K562 (cell line): ENCODE results near the gene ADAM22. TPM values are rescaled to one million over a fixed set of nuclear protein-coding genes. Genes with fewer than 3 reads are reported as not detected.

Experiments used
- CBFA2T2 ChIP-seq: fragments of 450-650 bp; conservative IDR thresholded peaks from 2 replicates; pipeline ENCODE4 v1.6.1; 2017; ENCODE audit warnings: mild to moderate bottlenecking
- CC2D1A ChIP-seq: fragments of 450-650 bp; IDR thresholded peaks from 2 replicates; pipeline ENCODE4 v1.6.1; 2017; ENCODE audit warnings: mild to moderate bottlenecking
- FOXJ2 ChIP-seq: fragments of 200-800 bp; sonication (Bioruptor generic); IDR thresholded peaks from 2 replicates; pipeline ENCODE4 v1.6.1; 2016; ENCODE audit warnings: missing genetic modification characterization, missing compliant biosample characterization
- FOXJ3 ChIP-seq: sonication (generic); formaldehyde crosslinking; IDR thresholded peaks from 2 replicates; pipeline ENCODE4 v1.4.0; 2020; ENCODE audit warnings: mild to moderate bottlenecking, missing genetic modification reagents
- HDAC2 ChIP-seq: fragments of 450-650 bp; IDR thresholded peaks from 2 replicates; pipeline ENCODE4 v1.6.1; 2016; ENCODE audit warnings: mild to moderate bottlenecking
- MAFG ChIP-seq: fragments of 450-650 bp; conservative IDR thresholded peaks from 2 replicates; pipeline ENCODE4 v1.6.1; 2016; ENCODE audit warnings: missing genetic modification characterization, missing compliant biosample characterization
- NCOR1 ChIP-seq: fragments of 450-650 bp; IDR thresholded peaks from 2 replicates; pipeline ENCODE4 v1.6.1; 2016; ENCODE audit warnings: mild to moderate bottlenecking, moderate library complexity
- PKNOX1 ChIP-seq: fragments of 450-650 bp; IDR thresholded peaks from 2 replicates; pipeline ENCODE4 v1.6.1; 2016
- PRDM10 ChIP-seq: fragments of 450-650 bp; IDR thresholded peaks from 2 replicates; pipeline ENCODE4 v1.6.1; 2018; ENCODE audit not compliant: partially characterized antibody
- RAD21 ChIP-seq, 2 experiments: fragments of 250-450 bp in 1 of 2; fragments of 450-650 bp in 1 of 2; sonication (Bioruptor Pico) in 1 of 2; formaldehyde crosslinking in 1 of 2; IDR thresholded peaks in 1 of 2; conservative IDR thresholded peaks in 1 of 2; 2 replicates each; pipeline versions ENCODE4 v1.4.0 to v1.8.0; 2020 to 2022; ENCODE audit warnings: mild to moderate bottlenecking in 2 of 2, moderate library complexity in 1 of 2
- RBM25 ChIP-seq: fragments of 200-400 bp; formaldehyde crosslinking; IDR thresholded peaks from 2 replicates; pipeline ENCODE4 v1.6.1; 2018; ENCODE audit warnings: low read length, low read depth, moderate library complexity; ENCODE audit not compliant: severe bottlenecking
- RFX1 ChIP-seq: fragments of 450-650 bp; IDR thresholded peaks from 2 replicates; pipeline ENCODE4 v1.6.1; 2016; ENCODE audit warnings: mild to moderate bottlenecking, moderate library complexity
- TAL1 ChIP-seq: fragments of 450-650 bp; IDR thresholded peaks from 2 replicates; pipeline ENCODE4 v1.6.1; 2016; ENCODE audit warnings: mild to moderate bottlenecking
- ZC3H11A ChIP-seq: IDR thresholded peaks from 2 replicates; pipeline ENCODE4 v1.6.1; 2012; ENCODE audit warnings: low read depth, low read length, improper control_type of control experiment
- ZNF395 ChIP-seq: fragments of 200-800 bp; sonication (Bioruptor generic); IDR thresholded peaks from 2 replicates; pipeline ENCODE4 v1.6.1; 2017; ENCODE audit warnings: missing genetic modification characterization, missing compliant biosample characterization
- polyA plus RNA-seq, 8 experiments: library from polyadenylated mRNA; depleted of rRNA in 4 of 8; stranded (reverse) in 5 of 8; unstranded in 3 of 8; fragments of >200 nt; fragmentation: Nextera tagmentation in 2 of 8; fragmentation: Illumina TruSeq in 1 of 8; extraction: Ambion mirVana in 2 of 8; extraction: Trizol in 1 of 8; gene quantifications; 2 replicates each; pipeline versions ENCODE4 v1.2.1 to v1.2.3, GENCODE V29; 2011 to 2014; ENCODE audit warnings: inconsistent platforms in 1 of 8, missing spikeins in 1 of 8
- total RNA-seq, 7 experiments: library from RNA; depleted of rRNA in 6 of 7; stranded (reverse); fragments of >200 nt in 6 of 7; fragmentation: Illumina TruSeq in 2 of 7; extraction: Trizol in 2 of 7; gene quantifications; 2 replicates each; pipeline versions ENCODE4 v1.2.1 to v1.2.3, GENCODE V29; 2011 to 2021; ENCODE audit warnings: low replicate concordance in 1 of 7

ADAM22 gene
- total and polyA plus RNA-seq, 9 of the 15 experiments (the other 6 are each of a cell fraction or from before 2014, with no cell fraction given): 0.01 to 0.58 (median 0.18) TPM

DNA sequence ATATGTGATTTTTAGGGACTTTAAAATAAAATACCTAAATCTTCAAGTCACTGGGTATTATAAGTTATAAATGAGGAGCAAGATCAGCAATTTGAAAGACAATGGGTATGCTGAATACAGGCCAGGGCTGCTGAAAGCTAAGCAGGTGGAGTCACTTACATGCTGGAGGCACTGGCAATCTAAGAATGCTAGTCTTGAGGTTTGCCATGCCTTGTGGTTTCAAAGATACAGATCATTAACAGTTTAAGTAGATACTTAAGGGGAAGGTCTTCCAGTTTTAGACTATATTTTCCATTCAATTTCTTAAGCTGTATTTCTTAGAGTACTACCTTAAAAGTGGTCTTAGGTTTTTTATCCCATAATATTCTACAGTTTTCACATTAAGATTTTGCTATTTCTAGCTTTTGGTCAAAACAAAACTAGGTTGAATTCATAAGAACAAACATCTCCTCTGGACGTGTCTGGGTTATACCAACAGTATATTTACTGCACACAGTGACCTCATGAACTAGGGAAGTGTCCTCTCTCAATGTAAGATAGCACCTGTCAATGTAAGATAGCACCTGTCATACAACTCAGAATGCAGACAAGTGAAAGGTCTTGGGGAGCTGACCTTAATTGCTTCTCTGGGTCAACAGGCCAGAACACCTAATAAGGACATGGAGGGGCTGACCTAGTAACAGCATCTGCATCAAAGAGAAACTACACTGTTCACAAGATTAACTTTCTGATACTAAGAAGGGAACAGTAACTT, 283.8 kb downstream of the ADAM22 start (continued):
- no peak for TF ChIP-seq RBM25
- no peak for TF ChIP-seq RFX1
- TF ChIP-seq TAL1: peak; percentile 22
- TF ChIP-seq ZNF395: no peak
- peak; percentile 17; the same call in 1 of the 2 replicates for TF ChIP-seq NCOR1
- TF ChIP-seq CBFA2T2: no peak
- no peak for TF ChIP-seq FOXJ3 (CRISPR knock-in tag)
- no peak for TF ChIP-seq MAFG
- TF ChIP-seq PKNOX1: peak; percentile 73
- no peak for TF ChIP-seq CC2D1A
- TF ChIP-seq ZC3H11A: no peak
- peak; percentile 44 for TF ChIP-seq PRDM10
- no peak for TF ChIP-seq HDAC2
- TF ChIP-seq RAD21 (CRISPR knock-in tag; conservative IDR thresholded peaks at IDR 0.05 in 1 of 2, IDR thresholded peaks at IDR 0.05 in 1 of 2): no peak
- 0 out of 2 replicates have a peak, but pooled peaks have one; percentile 49 for TF ChIP-seq FOXJ2 (tag)
- TF ChIP-seq, all 486 proteins: peak for 17
